Stimulated activated CD8-positive, alpha-beta memory T cell treated with anti-CD3 and anti-CD28 coated beads, Interleukin-4, amount 100 ng/mL, for 1 hour (primary cell): ENCODE data around the gene B4GALNT2.
"Not testable (repeated sequence)": the region's sequence is repeated elsewhere in the genome, so short reads cannot be mapped to it uniquely, and the experiment has no call there.

ENCODE experiments used
- DNase-seq, 2 donors: peaks; one replicate each; pipeline ENCODE4 v3.0.0-alpha.2; 2020; ENCODE audit warnings: low read depth in 2 of 2, low spot score in 1 of 2

B4GALNT2 gene

GRCh38 chr17:49120166-49120565 is 12.4 kb upstream of the B4GALNT2 start:
- DNase-seq: no peak

DNA sequence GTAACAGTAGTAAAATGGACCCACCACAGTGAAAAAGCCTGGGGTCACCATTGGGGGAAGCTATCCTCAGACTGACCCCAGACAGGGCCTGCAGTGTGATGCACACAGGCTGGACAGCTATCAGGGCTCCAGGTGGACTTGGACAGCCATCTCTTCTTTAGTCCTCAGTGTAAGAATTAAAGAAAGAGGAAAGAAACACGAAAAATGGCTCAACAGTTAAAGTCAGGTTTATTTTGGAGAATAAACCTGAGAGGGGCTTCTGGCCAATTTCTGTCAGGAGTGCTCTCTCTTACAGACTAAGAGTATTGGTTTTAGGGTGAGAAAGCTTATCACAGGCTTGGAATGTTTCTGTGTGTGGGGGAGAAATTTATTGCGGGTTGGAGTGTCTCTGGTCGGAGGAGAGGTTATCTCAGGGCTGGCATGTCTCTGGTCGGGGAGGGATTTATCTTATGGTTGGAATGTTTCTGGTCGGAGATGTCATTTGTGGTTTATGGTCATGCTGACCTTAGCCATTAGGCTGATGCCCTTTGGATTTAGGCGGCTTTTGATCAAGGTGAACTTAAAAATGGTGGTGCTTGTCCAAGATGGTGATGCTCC is 10.8 kb upstream of the B4GALNT2 start:
- no peak for DNase-seq

GRCh38 chr17:49122566-49122965 is 10.0 kb upstream of the B4GALNT2 start:
- no peak for DNase-seq

DNA sequence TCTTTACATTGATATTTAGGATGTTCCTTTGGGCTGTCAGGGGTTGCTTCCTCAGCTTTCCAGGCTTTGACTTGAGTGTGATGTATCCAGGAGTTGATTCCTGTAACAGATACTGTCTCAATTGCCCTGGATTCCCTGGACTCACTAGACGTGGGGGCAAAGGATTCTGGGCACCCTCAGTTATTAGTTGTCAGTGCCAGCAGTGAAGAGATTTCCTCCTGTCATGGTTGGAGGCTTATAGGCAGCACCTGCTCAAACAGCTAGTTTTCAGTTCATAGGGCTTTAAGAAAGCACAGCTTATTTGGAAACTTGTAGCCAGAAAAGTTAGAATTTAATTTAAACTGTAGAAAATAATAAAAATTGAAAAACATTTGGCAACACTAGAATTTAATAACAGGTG is 9.5 kb upstream of the B4GALNT2 start:
- no peak for DNase-seq

- no peak for DNase-seq
Observed at GRCh38 chr17:49125449-49125848, 7.1 kb upstream of the B4GALNT2 start.

DNA sequence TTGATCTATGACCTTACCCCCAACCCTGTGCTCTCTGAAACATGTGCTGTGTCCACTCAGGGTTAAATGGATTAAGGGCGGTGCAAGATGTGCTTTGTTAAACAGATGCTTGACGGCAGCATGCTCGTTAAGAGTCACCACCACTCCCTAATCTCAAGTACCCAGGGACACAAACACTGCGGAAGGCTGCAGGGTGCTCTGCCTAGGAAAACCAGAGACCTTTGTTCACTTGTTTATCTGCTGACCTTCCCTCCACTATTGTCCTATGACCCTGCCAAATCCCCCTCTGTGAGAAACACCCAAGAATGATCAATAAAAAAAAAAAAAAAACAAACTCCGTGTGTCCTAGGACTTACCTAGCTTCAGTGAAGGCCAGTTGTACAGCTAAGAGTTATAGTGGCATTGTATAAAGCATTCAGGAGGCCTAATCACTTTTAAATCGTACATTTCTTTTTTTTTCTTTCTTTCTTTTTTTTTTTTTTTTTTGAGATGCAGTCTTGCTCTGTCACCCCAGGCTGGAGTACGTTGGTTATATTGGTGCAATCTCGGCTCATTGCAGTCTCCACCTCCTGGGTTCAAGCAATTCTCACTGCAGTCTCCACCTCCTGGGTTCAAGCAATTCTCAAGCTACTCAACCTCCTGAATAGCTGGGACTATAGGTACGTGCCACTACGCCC is 6.2 kb upstream of the B4GALNT2 start:
- DNase-seq: not testable (repeated sequence)

DNA sequence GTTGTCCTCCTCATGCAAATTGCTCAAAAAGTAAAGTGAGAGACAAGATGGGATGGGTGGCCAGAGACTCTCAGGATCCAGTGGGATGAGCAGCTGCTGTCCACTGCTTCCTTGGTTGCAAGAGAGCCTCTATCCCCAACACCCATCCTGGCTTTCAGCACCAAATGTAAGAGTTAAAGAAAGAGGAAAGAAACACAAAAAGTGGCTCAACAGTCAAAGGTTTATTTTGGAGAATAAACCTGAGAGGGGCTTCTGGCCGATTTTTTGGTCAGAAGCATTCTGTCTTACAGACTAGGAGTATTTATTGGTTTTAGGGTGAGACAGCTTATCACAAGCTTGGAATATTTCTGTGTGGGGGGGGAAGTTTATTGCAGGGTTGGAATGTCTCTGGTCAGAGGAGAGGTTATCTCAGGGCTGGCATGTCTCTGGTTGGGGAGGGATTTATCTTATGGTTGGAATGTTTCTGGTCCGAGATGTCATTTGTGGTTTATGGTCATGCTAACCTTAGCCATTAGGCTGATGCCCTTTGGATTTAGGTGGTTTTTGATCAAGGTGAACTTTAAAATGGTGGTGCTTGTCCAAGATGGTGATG is 3.1 kb upstream of the B4GALNT2 start:
- not testable (repeated sequence) for DNase-seq

DNA sequence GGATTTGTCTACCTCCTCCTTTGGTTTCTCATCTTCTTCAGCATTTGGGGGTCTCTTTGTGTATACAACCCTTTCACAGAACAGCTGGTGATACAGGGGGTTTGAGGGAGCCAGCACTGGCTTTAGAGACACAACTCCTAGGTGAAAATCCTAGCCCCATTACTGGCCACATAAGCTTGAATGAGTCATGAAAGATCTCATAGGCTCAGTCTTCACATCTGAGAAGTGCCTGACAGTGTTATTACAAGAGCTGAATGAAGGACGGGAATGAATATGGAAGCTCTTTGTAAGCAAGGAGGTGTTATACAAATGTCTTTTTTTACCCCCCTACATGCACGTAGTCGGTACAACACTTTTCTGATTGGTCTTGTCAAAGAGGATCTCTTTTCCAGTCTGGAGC is 1.7 kb upstream of the B4GALNT2 start:
- DNase-seq: no peak

DNA sequence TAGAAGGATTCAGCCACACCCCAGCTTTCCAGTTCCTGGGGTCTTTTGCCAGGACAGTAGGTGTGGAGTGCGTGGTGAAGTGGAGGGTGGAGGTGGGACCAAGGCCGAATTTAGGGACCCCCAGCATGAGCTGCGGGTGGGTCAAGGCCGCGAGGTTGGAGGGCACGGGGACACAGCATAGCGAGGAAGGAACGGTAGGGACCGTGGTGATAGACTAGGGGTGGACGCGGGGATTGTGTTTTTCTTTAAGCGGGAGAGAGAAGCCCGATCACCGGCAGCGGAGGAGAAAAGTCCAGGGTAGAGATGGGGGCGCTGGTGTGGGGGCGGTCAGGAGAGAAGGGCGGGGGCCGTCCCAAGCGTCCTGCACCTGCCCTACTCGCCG is 261 bp upstream of the B4GALNT2 start:
- DNase-seq: no peak

DNA sequence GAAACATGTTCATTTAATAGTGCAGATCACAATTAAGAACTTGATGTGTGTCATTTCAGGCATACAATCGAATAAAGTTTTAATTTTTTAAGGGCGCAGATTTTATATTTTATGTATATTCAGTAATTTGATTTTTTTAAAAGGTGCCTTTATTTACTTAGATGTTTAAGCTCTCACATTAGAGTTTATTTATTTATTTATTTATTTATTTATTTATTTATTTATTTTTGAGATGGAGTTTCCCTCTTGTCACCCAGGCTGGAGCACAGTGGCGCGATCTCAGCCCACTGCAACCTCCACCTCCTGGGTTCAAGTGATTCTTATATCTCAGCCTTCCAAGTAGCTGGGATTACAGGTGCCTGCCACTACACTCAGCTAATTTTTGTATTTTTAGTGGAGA is 3.8 kb downstream of the B4GALNT2 start:
- no peak for DNase-seq

GRCh38 chr17:49145654-49146053 is 13.1 kb downstream of the B4GALNT2 start:
- DNase-seq: not testable (repeated sequence)

GRCh38 chr17:49146620-49147306 is 14.2 kb downstream of the B4GALNT2 start:
- DNase-seq: no peak

DNA sequence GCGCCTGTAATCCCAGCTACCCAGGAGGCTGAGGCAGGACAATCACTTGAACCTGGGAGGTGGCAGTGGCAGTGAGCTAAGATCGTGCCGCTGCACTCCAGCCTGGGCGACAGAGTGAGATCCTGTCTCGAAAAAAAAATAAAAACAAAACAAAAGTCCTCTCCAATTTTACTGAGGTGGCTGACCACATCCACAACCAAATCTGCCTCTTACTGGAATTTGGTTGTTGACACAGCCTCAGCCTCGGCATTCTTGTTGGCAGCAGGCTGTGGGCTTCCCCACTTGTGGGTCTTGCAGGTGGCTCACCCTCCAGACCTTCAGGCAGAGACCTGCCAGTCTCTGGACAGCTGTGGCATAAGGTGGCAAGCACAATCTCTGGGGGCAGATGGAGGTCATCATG is 15.6 kb downstream of the B4GALNT2 start:
- no peak for DNase-seq

GRCh38 chr17:49151996-49152395 is 19.4 kb downstream of the B4GALNT2 start:
- no peak for DNase-seq

DNA sequence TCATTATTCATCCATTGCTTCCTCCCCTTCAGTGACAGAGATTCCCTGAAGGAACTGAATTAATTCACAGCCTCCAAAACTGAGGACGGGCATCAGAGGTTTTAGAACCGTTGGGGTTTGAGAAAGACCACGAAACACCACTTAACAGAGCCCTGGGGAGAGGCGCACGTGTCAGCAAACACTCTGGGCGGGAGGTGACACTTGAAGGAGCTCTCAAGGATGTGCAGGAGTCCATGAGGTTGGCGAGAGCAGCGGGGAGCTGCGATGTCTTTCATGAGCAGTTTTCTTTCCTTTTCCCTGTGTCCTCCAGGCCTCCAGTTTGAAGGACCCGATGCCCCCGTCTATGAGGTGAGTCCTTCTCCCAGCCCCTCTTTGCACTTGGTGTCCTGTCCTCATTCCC is 23.7 kb downstream of the B4GALNT2 start:
- no peak for DNase-seq

DNA sequence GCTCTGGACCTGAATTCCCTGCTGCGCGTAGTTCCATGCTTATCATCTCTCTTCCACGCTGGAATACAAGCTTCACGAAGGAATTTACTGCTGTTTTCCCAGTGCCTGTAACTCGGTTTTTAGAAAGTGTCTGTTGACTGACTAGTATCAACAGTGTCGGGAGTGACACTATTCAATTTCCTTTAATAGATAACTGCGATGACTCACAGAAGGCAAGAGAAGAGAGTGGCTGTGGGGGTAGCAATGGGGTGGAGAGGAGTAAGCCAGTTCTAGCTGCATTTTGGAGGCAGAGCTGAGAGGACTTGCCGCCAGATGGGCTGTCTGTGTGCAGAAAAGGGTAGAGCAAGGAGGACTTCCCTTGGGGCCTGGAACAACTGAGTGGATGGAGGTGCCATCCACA is 25.2 kb downstream of the B4GALNT2 start:
- no peak for DNase-seq

DNA sequence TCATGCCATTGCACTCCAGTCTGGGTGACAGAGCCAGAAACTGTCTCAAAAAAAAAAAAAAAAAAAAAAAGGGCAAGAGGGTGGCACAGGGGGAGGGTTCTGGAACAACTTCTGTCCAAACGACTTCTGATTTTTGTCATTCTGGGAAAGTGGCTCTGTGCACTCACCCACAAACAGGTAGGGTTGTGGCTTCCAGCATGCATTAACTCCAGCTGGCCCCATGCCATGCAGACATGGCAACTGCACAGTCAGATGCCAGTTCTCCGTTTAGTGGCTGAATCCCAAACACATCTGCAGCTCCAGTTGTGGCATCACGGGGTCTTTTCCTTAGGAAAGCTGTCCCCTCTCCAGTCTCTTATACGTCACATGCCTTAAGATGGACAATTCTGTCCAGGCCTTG is 30.3 kb downstream of the B4GALNT2 start:
- DNase-seq: no peak

DNA sequence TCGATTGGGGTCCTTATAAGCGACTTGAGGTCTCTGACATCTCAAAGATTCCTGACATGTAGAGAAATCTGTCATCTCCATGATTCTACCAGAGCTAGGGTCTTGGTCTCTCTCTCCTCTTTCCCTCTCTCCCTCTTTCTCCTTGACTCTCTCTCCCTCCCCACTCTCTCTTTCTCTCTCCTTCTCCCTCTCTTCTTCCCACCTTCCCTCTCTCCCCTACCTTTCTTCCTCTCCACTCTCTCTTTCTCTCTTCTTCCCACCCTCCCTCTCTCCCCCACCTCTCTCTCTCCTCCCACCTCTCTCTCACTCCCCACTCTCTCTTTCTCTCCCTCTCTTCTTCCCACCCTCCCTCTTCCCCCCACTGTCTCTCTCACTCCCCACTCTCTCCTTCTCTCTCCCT is 32.6 kb downstream of the B4GALNT2 start:
- DNase-seq: no peak

DNA sequence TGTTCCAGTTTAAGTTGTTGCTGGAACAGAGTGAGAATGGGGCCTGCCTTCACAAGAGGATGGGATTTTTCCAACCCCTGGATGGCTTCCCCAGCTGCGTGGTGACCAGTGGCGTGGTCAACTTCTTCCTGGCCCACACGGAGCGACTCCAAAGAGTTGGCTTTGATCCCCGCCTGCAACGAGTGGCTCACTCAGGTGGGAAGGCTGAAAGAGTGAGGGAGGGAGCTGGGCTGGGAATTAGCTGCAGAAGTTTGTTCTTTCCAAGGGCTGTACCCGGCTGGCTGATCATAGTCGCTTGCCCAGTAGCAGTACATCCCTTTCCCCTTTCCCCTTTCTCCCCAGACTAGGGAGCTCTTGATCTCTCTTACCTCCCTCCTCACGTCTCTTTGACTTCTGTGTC is 36.1 kb downstream of the B4GALNT2 start:
- no peak for DNase-seq

DNA sequence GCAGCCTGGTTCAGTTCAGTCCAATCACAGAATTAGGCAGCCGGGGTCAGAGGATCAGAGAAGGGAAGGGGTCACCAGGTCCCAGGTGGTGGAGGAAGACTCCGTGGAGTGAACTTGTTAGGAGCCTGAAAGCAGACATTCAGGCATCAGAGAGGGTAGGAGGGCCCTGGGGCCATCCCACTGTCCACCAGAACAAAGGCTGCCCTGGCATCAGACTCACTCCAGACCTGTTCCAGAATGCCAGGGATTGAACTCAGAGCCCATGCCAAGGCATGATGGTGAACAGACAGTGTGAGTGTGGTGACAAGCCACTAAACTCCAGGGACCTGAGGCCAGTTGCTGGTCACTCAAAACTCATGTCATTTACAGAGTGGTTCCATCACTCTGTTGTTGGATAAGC is 37.6 kb downstream of the B4GALNT2 start:
- DNase-seq: no peak

DNA sequence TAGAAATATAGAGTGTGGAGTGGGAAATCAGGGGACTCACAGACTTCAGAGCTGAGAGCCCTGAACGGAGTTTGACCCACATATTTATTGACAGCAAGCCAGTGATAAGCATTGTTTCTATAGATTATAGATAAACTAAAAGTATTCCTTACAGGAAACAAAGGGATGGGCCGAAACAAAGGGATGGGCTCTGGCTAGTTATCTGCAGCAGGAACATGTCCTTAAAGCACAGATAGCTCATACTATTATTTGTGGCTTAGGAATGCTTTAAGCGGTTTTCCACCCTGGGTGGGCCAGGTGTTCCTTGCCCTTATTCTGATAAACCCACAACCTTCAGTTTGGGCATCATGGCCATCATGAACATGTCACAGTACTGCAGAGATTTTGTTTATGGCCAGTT is 38.1 kb downstream of the B4GALNT2 start:
- DNase-seq: not testable (repeated sequence)

- DNase-seq: not testable (repeated sequence)
Observed at GRCh38 chr17:49175978-49176377, 43.4 kb downstream of the B4GALNT2 start.
